ENCODE results near the gene ITGB3. TPM values are rescaled to one million over a fixed set of nuclear protein-coding genes. Genes with fewer than 3 reads are reported as not detected.

The ITGB3 gene
- total RNA-seq, 2 donors from 2014 or later = 68.1 to 197 TPM

GRCh38 chr17:47207143-47208067, 46.2 kb upstream of the ITGB3 start:
- no peaks in the 10 kb centered on the region for H3K36me3 ChIP-seq
- no peak for TF ChIP-seq CTCF (IDR thresholded peaks at IDR 0.05)
- H3K9me3 ChIP-seq = no peaks in the 10 kb centered on the region
- peaks cover 16 to 25% of the 10 kb centered on the region in 2 donors for H3K4me1 ChIP-seq (ENCODE audit: control insufficient read depth in 1 of 2, low read depth in 2 of 2)
- H3K27ac ChIP-seq = no peak overlapping the region
- H3K27me3 ChIP-seq (replicated peaks; ENCODE audit: insufficient read depth) = no peaks in the 10 kb centered on the region
- H3K4me3 ChIP-seq = no peak overlapping the region
- DNase-seq (ENCODE audit: low spot score) = no peak
- no peak for ATAC-seq (ENCODE audit: insufficient number of reproducible peaks, low FRiP score, low read depth)

GRCh38 chr17:47208744-47209488, 44.7 kb upstream of the ITGB3 start, which contains the start of gene MYL4:
Gene MYL4, plus strand, starts transcription at chr17:47209348. Its CDS starts 75 bp downstream, at chr17:47209423.
- DNase-seq (ENCODE audit: low spot score) (no peak), ATAC-seq (ENCODE audit: insufficient number of reproducible peaks, low FRiP score, low read depth) (no peak)
- Histone ChIP-seq H3K27ac (no peak within 1 kb of the TSS), H3K36me3 (no peaks in the 10 kb centered on the region), H3K4me3 (no peak within 1 kb of the TSS), H3K4me1 (ENCODE audit: control insufficient read depth in 1 of 2, low read depth in 2 of 2) (peaks cover 16 to 21% of the 10 kb centered on the region in 2 donors), H3K27me3 (replicated peaks; ENCODE audit: insufficient read depth) (no peaks in the 10 kb centered on the region), H3K9me3 (no peaks in the 10 kb centered on the region)
- no peak for TF ChIP-seq CTCF (IDR thresholded peaks at IDR 0.05)

- Histone ChIP-seq H3K27me3 (replicated peaks; ENCODE audit: insufficient read depth) (no peaks in the 10 kb centered on the region), H3K4me1 (ENCODE audit: control insufficient read depth in 1 of 2, low read depth in 2 of 2) (peaks cover 11 to 15% of the 10 kb centered on the region in 2 donors), H3K9me3 (no peaks in the 10 kb centered on the region), H3K27ac (no peak overlapping the region), H3K4me3 (no peak overlapping the region), H3K36me3 (no peaks in the 10 kb centered on the region)
- ATAC-seq (ENCODE audit: insufficient number of reproducible peaks, low FRiP score, low read depth) (no peak), DNase-seq (ENCODE audit: low spot score) (no peak)
- TF ChIP-seq CTCF (IDR thresholded peaks at IDR 0.05) = no peak
Observed at GRCh38 chr17:47209499-47209898, 44.1 kb upstream of the ITGB3 start.

- Histone ChIP-seq H3K4me3 (no peak overlapping the region), H3K4me1 (ENCODE audit: control insufficient read depth in 1 of 2, low read depth in 2 of 2) (peaks cover 7 to 9% of the 10 kb centered on the region in 2 donors), H3K27me3 (replicated peaks; ENCODE audit: insufficient read depth) (no peaks in the 10 kb centered on the region), H3K9me3 (no peaks in the 10 kb centered on the region), H3K36me3 (no peaks in the 10 kb centered on the region), H3K27ac (no peak overlapping the region)
- no peak for TF ChIP-seq CTCF (IDR thresholded peaks at IDR 0.05)
- DNase-seq (ENCODE audit: low spot score) (no peak), ATAC-seq (ENCODE audit: insufficient number of reproducible peaks, low FRiP score, low read depth) (no peak)
Observed at GRCh38 chr17:47210105-47210504, 43.5 kb upstream of the ITGB3 start.

GRCh38 chr17:47210779-47211178, 42.8 kb upstream of the ITGB3 start:
- H3K4me3 ChIP-seq = no peak overlapping the region
- TF ChIP-seq CTCF (IDR thresholded peaks at IDR 0.05) = no peak
- H3K36me3 ChIP-seq = no peaks in the 10 kb centered on the region
- no peaks in the 10 kb centered on the region for H3K9me3 ChIP-seq
- ATAC-seq (ENCODE audit: insufficient number of reproducible peaks, low FRiP score, low read depth) (no peak), DNase-seq (ENCODE audit: low spot score) (no peak)
- no peaks in the 10 kb centered on the region for H3K27me3 ChIP-seq (replicated peaks; ENCODE audit: insufficient read depth)
- no peak overlapping the region for H3K27ac ChIP-seq
- H3K4me1 ChIP-seq (ENCODE audit: control insufficient read depth in 1 of 2, low read depth in 2 of 2) = peaks cover 1 to 2% of the 10 kb centered on the region in 2 donors

Data from thoracic aorta (tissue), 2 donors.